ENCODE data around the gene SGSM1.

DNA sequence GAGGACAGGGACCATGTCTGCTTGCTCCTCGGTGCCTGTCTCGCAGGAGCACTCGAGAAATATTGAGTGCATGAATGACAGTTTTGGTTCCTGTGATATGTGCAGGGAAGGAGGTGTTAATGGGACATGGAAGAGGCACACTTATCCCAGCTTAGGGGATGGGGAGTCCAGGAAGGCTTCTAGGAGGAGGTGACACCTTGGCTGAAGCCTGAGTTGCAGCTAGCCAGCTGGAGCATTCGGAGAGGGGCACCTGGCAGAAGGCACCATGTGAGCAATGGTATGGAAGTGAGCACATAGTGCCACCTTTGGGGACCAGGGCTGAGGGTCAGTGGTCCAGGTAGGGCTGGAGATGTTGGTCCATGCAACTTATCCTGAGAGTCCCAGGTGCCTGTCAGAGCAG lies 18.9 kb downstream of the SGSM1 start:
- no peak for TF ChIP-seq POLR2AphosphoS5 (IDR thresholded peaks at IDR 0.05; ENCODE audit: low read depth, low read length)
- TF ChIP-seq, protein P1, sequence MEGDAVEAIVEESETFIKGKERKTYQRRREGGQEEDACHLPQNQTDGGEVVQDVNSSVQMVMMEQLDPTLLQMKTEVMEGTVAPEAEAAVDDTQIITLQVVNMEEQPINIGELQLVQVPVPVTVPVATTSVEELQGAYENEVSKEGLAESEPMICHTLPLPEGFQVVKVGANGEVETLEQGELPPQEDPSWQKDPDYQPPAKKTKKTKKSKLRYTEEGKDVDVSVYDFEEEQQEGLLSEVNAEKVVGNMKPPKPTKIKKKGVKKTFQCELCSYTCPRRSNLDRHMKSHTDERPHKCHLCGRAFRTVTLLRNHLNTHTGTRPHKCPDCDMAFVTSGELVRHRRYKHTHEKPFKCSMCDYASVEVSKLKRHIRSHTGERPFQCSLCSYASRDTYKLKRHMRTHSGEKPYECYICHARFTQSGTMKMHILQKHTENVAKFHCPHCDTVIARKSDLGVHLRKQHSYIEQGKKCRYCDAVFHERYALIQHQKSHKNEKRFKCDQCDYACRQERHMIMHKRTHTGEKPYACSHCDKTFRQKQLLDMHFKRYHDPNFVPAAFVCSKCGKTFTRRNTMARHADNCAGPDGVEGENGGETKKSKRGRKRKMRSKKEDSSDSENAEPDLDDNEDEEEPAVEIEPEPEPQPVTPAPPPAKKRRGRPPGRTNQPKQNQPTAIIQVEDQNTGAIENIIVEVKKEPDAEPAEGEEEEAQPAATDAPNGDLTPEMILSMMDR (IDR thresholded peaks at IDR 0.05): no peak
- TF ChIP-seq EP300 (IDR thresholded peaks at IDR 0.05; ENCODE audit: borderline replicate concordance in 1 of 2, low read depth in 1 of 2, low read length in 1 of 2): no peak
- TF ChIP-seq RFX5 (IDR thresholded peaks at IDR 0.05; ENCODE audit: low read length): no peak
- no peak for TF ChIP-seq EZH2phosphoT487 (IDR thresholded peaks at IDR 0.05; ENCODE audit: borderline replicate concordance, low read depth)
- TF ChIP-seq, protein P2, sequence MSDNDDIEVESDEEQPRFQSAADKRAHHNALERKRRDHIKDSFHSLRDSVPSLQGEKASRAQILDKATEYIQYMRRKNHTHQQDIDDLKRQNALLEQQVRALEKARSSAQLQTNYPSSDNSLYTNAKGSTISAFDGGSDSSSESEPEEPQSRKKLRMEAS (IDR thresholded peaks at IDR 0.05; ENCODE audit: low read depth): no peak
- TF ChIP-seq, protein P3, sequence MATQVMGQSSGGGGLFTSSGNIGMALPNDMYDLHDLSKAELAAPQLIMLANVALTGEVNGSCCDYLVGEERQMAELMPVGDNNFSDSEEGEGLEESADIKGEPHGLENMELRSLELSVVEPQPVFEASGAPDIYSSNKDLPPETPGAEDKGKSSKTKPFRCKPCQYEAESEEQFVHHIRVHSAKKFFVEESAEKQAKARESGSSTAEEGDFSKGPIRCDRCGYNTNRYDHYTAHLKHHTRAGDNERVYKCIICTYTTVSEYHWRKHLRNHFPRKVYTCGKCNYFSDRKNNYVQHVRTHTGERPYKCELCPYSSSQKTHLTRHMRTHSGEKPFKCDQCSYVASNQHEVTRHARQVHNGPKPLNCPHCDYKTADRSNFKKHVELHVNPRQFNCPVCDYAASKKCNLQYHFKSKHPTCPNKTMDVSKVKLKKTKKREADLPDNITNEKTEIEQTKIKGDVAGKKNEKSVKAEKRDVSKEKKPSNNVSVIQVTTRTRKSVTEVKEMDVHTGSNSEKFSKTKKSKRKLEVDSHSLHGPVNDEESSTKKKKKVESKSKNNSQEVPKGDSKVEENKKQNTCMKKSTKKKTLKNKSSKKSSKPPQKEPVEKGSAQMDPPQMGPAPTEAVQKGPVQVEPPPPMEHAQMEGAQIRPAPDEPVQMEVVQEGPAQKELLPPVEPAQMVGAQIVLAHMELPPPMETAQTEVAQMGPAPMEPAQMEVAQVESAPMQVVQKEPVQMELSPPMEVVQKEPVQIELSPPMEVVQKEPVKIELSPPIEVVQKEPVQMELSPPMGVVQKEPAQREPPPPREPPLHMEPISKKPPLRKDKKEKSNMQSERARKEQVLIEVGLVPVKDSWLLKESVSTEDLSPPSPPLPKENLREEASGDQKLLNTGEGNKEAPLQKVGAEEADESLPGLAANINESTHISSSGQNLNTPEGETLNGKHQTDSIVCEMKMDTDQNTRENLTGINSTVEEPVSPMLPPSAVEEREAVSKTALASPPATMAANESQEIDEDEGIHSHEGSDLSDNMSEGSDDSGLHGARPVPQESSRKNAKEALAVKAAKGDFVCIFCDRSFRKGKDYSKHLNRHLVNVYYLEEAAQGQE (IDR thresholded peaks at IDR 0.05; ENCODE audit: low read depth, low read length): no peak
- no peak for TF ChIP-seq SMC3 (IDR thresholded peaks at IDR 0.05; ENCODE audit: low read depth, low read length)
- no peak for TF ChIP-seq YY1 (IDR thresholded peaks at IDR 0.05; ENCODE audit: low read depth)

Measured in SK-N-SH (cell line).